ENCODE results near the gene BLOC1S3.

BLOC1S3 gene

GRCh38 chr19:45146741-45147205, 31.8 kb upstream of the BLOC1S3 start:
- DNase-seq: no peak

- DNase-seq: no peak
Measured at GRCh38 chr19:45147835-45148676, 30.5 kb upstream of the BLOC1S3 start.

GRCh38 chr19:45149129-45149528, 29.5 kb upstream of the BLOC1S3 start:
- DNase-seq: no peak

GRCh38 chr19:45150180-45150579, 28.4 kb upstream of the BLOC1S3 start:
- no peak for DNase-seq

- DNase-seq: no peak
Measured at GRCh38 chr19:45150751-45151281, 27.8 kb upstream of the BLOC1S3 start.

GRCh38 chr19:45151320-45151719, 27.3 kb upstream of the BLOC1S3 start:
- no peak for DNase-seq

GRCh38 chr19:45151821-45152503, 26.6 kb upstream of the BLOC1S3 start:
- DNase-seq: no peak

GRCh38 chr19:45152504-45153338, 25.9 kb upstream of the BLOC1S3 start:
- DNase-seq: peak; percentile 58

- DNase-seq: peak; percentile 63
Measured at GRCh38 chr19:45153339-45154063, 25.1 kb upstream of the BLOC1S3 start.

GRCh38 chr19:45154064-45154827, 24.3 kb upstream of the BLOC1S3 start:
- DNase-seq: peak; percentile 27

- no peak for DNase-seq
Measured at GRCh38 chr19:45156011-45156630, 22.5 kb upstream of the BLOC1S3 start.

GRCh38 chr19:45156751-45157150, 21.8 kb upstream of the BLOC1S3 start:
- no peak for DNase-seq

- DNase-seq: no peak
Measured at GRCh38 chr19:45158503-45159209, 19.9 kb upstream of the BLOC1S3 start.

GRCh38 chr19:45159210-45159970, 19.2 kb upstream of the BLOC1S3 start:
- no peak for DNase-seq

- no peak for DNase-seq
Measured at GRCh38 chr19:45159971-45160324, 18.6 kb upstream of the BLOC1S3 start.

GRCh38 chr19:45160870-45161737, 17.5 kb upstream of the BLOC1S3 start, which contains the start of gene NKPD1:
Gene NKPD1 (minus strand): TSS chr19:45160982. CDS start chr19:45160150, 832 bp downstream.
- DNase-seq: no peak

- no peak for DNase-seq
Measured at GRCh38 chr19:45161738-45162607, 16.6 kb upstream of the BLOC1S3 start.

Measured in stimulated activated CD4-positive, alpha-beta T cell treated with anti-CD3 and anti-CD28 coated beads, Interleukin-15, amount 100 ng/mL, for 24 hours (primary cell).